SH-SY5Y (cell line): ENCODE results near the gene LHX4.

Experiments
- GATA2 ChIP-seq: IDR thresholded peaks from 2 replicates; pipeline ENCODE4 v1.6.1; 2011; ENCODE audit warnings: mild to moderate bottlenecking, low read depth, low read length
- GATA3 ChIP-seq: IDR thresholded peaks from 2 replicates; pipeline ENCODE4 v1.6.1; 2011; ENCODE audit warnings: low read depth, mild to moderate bottlenecking, low read length, moderate library complexity

DNA sequence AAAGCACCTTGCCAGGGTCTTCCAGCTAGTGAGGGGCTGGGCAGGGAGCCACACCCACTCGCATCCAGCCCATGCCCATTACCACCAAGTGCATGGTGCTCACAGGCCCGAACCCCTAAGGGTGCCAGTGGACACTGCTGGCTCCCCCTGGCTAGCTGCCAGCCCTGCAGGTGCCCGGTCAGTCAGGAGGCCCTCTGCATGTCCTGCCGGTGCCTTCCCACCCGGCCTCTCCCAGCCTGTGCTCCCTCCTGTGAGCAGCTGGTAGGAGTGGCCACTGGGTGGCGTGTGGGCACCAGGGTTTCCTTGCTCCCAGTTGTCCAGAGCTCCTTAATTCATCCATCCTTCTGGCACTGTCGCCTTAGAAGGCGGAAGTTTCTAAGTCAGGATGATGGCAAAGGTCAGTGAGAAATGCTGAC is 42.0 kb upstream of the LHX4 start:
- TF ChIP-seq GATA2 (no peak), GATA3 (no peak)
